Daoy (cell line): ENCODE data around the gene OR7D4. TPM values are rescaled to one million over a fixed set of nuclear protein-coding genes. Genes with fewer than 3 reads are reported as not detected.
A peak's percentile ranks its signal among the peaks of the same experiment; 100 is the strongest.
"Not testable (repeated sequence)": the region's sequence is repeated elsewhere in the genome, so short reads cannot be mapped to it uniquely, and the experiment has no call there.

Source experiments
- DNase-seq: peaks from one replicate; pipeline ENCODE4 v3.0.0-alpha.2; 2015; ENCODE audit warnings: low read depth
- total RNA-seq: library from RNA; depleted of rRNA; stranded (reverse); fragments of >200 nt; shearing (Covaris generic); gene quantifications from 2 replicates; pipeline ENCODE4 v1.2.3, GENCODE V29; 2014; rRNA removed

Gene OR7D4
- total RNA-seq = not detected in 2 replicates

DNA sequence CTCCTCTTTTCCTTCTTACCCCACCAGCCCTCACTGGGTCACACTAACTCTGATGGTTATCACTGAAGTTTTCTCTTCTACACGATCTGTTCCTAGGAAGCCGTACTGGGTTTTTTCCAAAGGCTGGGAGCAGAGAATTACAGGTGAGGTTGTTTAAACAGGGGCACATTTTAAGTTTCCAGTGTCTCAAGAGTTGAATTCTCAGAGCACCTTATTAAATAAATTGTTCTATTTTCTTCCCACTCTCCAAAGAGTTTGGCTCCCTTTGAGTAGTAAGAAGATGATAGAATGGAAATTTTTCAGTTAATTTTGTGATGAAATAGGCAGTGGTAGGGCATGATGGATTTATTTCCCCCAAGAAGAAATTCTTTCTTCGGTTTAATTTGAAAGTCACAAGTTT is at the start of gene OR7D4:
Gene OR7D4 (minus strand): TSS at position 101 of the 400 bp plus-strand sequence. CDS start 4,752 bp downstream, outside the sequence.
- DNase-seq = no peak

DNA sequence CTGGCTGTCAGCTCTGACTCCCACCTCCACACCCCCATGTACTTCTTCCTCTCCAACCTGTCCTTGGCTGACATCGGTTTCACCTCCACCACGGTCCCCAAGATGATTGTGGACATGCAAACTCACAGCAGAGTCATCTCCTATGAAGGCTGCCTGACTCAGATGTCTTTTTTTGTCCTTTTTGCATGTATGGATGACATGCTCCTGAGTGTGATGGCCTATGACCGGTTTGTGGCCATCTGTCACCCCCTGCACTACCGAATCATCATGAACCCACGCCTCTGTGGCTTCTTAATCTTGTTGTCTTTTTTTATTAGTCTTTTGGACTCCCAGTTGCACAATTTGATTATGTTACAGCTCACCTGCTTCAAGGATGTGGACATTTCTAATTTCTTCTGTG is 31.8 kb upstream of the OR7D4 start:
- no peak for DNase-seq

GRCh38 chr19:9250630-9251029 is 31.2 kb upstream of the OR7D4 start, which contains the start of gene OR7E24:
Gene OR7E24, plus strand, starts transcription at chr19:9250930. Its CDS starts 114 bp downstream, at chr19:9251044.
- DNase-seq = no peak

DNA sequence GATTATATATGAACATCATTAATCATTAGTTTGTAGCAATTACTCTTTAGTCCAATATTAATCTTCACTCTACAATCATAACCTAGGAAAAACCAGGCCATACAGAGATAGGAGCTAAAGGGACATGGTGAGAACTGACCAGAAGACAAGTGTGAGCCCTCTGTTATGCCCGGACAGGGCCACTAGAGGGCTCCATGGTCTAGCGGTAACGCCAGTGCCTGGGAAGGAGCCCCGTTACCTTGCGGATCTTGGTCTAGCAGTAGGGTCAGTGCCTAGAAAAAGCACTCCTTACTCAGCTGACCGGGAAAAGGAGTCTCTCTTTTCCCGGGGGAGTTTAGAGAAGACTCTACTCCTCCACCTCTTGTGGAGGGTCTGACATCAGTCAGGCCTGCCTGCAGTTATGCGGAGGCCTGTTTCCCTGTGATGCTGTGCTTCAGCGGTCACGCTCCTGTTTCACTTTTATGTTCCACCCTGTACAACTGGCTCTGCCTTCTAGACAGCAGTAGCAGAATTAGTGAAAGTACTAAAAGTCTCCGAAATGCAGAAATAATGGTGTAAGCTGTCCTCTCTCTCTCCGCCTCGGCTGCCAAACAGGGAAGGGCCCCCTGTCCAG is 13.8 kb downstream of the OR7D4 start:
- peak; percentile 55 for DNase-seq

DNA sequence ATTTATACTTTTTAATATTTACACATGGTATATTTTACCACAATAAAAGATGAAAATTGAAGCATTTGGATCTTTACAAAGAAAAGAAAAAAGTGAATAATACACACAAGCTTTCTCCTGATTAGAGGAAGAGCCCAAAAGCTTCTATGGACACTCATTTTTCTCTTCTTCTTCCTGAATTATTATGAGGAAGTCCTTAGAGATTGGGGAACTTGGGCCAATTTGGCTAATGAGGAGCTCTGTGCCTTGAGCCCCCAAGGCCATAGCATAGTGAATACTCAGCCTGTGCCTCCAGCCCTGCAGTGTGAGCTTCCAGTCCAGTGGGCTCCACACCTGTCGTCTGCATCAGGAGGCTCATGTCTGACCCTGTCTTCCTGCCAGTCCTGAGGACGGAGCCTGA is 21.3 kb downstream of the OR7D4 start:
- not testable (repeated sequence) for DNase-seq

GRCh38 chr19:9189535-9189934 is 29.9 kb downstream of the OR7D4 start:
- no peak for DNase-seq

DNA sequence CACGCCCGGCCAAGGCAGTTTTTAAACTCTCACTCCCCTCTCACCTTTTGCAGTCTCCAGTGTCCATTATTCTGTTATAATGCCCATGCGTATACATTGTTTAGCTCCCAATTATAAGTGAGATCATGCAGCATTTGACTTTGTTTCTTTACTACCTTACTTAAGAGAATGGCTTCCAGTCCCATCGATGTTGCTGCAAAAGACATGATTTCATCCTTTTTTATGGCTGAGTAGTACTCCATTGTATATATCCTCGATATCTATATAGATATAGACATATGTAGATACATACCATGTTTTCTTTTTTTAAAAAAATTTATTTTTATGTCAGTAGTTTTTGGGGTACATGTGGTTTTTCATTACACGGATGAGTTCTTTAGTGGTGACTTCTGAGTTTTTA is 32.2 kb downstream of the OR7D4 start:
- DNase-seq = no peak

DNA sequence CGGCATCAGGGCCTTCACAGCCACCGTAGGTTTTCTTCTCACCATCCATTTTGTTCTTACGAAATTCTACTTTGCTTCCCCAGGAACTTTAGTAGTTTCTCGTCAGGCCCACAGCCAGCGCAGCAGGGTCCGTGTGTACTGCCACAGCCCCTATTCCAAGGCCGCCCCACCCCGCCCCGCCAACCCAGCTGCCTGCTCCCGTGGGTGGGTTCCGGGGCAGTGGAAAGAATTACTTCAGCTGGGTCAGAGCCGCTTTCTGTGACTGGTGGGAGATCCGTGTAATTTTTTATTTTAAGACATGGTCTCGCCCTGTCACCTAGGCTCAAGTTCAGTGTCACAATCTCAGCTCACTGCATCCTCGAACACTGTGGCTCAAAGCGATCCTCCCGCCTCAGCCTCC is 36.4 kb downstream of the OR7D4 start:
- no peak for DNase-seq

GRCh38 chr19:9178901-9179300 is 40.5 kb downstream of the OR7D4 start, which contains the start of gene OR7D2:
Gene OR7D2, plus strand, starts transcription at chr19:9178979. Its CDS starts 6,803 bp downstream, at chr19:9185782.
- DNase-seq = no peak

GRCh38 chr19:9175326-9175725 is 44.1 kb downstream of the OR7D4 start:
- no peak for DNase-seq

DNA sequence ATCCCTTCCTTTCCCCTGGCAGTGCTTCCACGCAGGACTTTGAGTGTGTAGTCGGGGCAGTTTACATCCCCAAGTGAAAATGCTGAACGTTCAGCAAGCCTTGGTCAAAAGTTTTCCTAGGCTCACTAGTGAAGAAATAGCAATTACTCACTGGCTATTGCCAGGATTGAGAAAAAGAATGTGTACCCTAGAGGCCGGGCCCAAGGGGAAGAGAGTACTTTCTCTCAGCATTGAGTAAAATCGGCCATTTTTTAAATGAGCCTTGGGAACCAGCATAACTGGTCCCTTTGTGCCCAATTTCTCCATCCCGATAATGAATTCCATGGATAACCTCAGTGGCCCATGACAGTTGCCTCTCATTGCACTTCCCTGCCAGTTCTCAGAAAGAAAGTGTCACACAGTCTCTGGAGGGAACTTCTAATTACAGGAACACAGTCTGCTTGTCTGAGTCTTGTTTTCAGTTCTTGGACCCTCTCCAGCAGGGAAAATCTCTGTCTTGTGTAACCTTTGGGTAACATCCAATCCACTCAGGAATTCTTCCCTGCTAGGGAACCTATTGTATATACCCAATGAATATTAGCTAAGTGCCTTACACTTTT is 47.9 kb downstream of the OR7D4 start:
- no peak for DNase-seq

GRCh38 chr19:9166846-9167245 is 52.5 kb downstream of the OR7D4 start:
- no peak for DNase-seq

DNA sequence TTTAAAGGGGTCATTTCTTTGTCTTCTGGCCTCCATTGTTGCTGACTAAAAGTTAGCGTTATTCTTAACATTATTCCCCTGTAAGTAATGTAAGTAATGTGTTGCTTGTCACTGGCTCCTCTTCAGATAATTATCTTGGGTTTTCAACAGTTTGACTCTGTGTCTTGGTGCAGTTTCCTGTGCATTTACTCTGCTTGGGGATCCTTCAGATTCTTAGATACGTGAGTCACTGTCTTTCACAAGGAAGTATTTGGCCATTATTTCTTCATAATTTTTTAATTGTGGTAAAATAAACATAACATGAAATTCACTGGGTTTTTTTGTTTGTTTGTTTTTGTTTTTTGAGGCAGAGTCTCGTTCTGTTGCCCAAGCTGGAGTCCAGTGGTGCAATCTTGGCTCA is 54.1 kb downstream of the OR7D4 start:
- no peak for DNase-seq

DNA sequence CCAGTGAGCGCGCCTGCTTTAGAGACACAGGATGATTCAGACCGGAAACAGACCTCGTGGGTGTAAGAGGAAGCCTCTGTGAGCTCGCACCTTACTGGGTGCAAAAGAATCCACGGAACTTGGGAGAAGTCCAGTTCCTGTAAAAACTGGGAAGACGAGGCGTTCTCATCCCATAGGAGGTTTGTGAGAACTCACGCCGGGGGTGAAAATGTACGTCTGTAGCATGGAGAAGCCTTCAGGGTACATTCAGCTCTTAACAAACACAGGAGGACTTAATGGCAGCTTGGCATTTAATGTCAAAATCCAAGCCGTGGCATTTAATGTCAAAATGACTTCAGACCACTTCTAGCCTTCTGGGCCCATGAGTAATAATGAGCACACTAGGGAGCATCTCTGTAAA is 58.0 kb downstream of the OR7D4 start:
- DNase-seq = no peak

Other genes with a start within 250 kb of the OR7D4 start
- not detected in 2 replicates for gene MUC16, start 209.2 kb downstream of the OR7D4 start, total RNA-seq
- not detected in 2 replicates for gene OR1M1, start 132.5 kb downstream of the OR7D4 start, total RNA-seq
- gene OR7G2, start 112.1 kb downstream of the OR7D4 start, total RNA-seq = not detected in 2 replicates
- not detected in 2 replicates for gene OR7G1, start 103.8 kb downstream of the OR7D4 start, total RNA-seq
- not detected in 2 replicates for gene OR7G3, start 92.6 kb downstream of the OR7D4 start, total RNA-seq
- 15.7 and 22.9 TPM in 2 replicates for gene ZNF317, start 79.2 kb downstream of the OR7D4 start, total RNA-seq
- not detected in 2 replicates for gene OR7D2, start 40.6 kb downstream of the OR7D4 start, total RNA-seq
- gene OR7E24, start 31.3 kb upstream of the OR7D4 start, total RNA-seq = not detected in 2 replicates
- 6.9 and 14.7 TPM in 2 replicates for gene ZNF699, start 90.2 kb upstream of the OR7D4 start, total RNA-seq
- 13.5 and 15.4 TPM in 2 replicates for gene ZNF559, start 104.6 kb upstream of the OR7D4 start, total RNA-seq
- gene ZNF177, start 143.4 kb upstream of the OR7D4 start, total RNA-seq = 0.09 and 0.69 TPM in 2 replicates
- 10.5 and 10.9 TPM in 2 replicates for gene ZNF266, start 216.0 kb upstream of the OR7D4 start, total RNA-seq